Pons (tissue), 1 donor: Measurements from ENCODE around the gene SAMD11.
A peak's percentile ranks its signal among the peaks of the same experiment; 100 is the strongest.

Source experiments
- DNase-seq: peaks from one replicate; pipeline ENCODE4 v3.0.0-alpha.2; 2016; ENCODE audit warnings: low spot score

Gene SAMD11

DNA sequence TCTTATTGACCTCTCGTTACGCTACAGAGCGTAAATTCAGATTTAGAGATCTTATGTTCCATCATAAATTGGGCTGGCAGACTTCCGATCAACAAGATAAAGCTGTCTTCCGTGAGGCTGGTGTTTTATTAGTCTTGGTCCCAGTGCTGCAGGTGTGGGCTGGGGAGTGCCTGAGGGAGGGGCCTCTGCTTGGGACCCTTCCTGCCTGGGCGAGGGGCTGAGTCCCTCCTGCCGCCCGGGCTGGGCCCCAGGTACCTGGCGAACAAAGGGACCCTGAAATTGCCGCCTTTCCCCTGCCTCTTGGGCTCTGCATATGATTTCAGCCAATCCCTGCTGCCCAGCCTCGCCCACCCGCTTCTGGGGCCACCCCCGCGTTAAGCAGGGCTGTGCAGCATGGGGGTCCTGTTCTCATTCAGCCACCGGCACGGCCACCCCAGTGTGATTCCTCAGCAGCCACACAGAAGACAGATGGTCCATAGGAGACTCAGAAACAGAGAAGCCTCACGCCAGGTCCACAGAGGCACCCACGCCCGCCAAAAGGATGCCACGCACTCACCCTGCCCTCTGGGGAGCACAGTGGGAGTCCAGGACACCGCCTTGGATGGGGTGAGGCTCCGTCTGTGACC lies 6.1 kb upstream of the SAMD11 start:
- no peak for DNase-seq

DNA sequence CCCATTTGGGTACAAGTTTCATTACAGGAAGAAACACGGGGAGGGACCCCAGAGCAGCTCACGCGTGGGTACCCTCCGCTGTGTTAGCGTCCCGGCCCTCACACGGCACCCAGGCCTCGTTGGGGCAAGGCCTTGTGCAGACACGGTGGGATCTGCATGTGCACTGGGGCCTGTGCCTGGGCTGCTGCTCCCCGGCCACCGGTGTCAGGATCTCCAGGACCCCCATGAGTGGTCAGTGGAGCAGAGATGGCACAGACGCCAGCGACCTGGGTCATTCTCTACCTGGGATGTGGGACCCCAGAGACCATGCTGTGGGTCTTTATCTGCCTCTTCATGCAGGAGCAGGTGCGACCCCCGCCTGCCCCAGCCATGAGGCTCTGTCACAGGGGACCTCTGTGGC lies 5.4 kb upstream of the SAMD11 start:
- no peak for DNase-seq

- no peak for DNase-seq
Measured at GRCh38 chr1:918843-919242, 4.9 kb upstream of the SAMD11 start.

GRCh38 chr1:919271-919872 lies 4.4 kb upstream of the SAMD11 start:
- no peak for DNase-seq

- DNase-seq: no peak
Measured at GRCh38 chr1:920010-920409, 3.7 kb upstream of the SAMD11 start.

DNA sequence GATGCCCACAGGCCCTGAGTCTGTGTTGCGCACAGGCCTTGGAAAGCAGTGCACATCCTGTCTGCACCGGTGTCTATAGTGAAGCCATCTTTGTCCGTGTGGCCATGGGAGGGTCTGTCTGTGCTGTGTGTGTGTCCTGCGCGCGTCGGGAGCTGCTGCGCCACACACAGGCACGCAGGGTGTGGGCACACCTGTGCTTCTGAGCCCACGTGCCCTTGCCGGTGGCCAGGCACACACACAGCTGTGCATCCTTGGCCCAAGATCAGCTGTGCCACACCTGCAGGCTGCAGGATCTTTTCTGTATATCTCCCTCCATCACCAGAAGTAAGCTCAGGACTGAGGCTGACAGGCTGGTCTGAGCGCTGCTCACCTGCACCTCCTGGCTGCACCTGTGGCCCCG lies 3.2 kb upstream of the SAMD11 start:
- DNase-seq: no peak

DNA sequence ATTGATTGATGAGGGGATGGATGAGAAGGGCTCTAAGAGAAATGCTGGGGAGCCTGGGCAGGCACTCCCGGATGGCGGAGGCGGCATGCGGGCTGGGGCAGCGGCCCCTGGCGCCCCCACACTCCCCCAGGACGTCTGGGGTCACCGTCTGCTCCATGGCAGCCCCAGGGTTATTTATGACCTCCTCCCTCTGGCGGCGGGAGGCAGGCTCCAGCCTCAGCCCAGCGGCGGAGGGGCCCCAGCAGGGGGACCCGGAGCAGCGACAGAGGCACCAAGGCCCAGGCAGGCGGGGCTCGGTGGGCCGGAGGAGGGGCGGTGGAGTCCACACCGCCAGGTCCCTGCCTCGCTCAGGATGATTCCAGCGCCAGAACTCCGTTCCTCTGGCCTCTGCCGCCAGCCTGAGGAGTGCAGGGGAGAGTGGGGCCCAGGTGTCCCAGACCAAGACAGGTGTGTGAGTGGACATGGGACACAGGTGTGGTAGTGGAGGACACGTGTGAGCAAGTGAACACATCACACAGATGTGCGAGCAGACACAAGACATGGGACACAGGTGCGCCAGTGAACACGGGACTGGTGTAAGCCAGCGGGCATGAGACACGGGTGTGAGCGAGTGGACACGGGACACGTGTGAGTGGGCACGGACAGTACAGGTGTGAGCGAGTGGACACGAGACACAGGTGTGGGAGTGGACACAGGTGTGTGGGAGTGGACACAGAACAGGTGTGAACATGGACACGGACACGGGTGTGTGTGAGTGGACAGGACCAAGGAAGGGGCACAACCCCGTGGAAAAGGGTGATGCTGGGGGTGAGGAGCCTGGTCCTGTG lies 2.5 kb upstream of the SAMD11 start:
- DNase-seq: peak; percentile 51

GRCh38 chr1:923991-924655 lies 400 bp downstream of the SAMD11 start:
- no peak for DNase-seq

- DNase-seq: no peak
Measured at GRCh38 chr1:924656-925560, 1.2 kb downstream of the SAMD11 start.

- no peak for DNase-seq
Measured at GRCh38 chr1:925561-926421, 2.1 kb downstream of the SAMD11 start.

DNA sequence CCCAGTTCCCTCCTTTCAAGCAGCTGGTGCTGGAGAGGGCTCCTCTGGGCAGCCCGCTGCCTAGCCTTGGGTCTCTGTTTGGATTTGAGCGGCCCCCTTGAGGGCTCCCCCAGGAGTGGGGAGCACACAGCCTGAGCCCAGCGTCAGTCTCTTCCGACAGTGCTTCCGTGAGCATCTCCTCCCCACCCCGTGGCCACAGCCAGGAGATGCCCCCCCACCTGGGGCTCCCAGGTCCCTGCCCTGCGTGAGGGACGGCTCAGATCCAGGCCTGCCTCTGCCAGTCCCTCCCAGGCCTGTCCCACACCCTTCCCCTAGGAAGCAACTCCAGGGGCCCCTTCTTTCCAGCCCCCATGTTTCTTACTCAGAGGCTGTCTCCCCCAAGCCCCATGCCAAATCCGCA lies 3.5 kb downstream of the SAMD11 start:
- DNase-seq: no peak

DNA sequence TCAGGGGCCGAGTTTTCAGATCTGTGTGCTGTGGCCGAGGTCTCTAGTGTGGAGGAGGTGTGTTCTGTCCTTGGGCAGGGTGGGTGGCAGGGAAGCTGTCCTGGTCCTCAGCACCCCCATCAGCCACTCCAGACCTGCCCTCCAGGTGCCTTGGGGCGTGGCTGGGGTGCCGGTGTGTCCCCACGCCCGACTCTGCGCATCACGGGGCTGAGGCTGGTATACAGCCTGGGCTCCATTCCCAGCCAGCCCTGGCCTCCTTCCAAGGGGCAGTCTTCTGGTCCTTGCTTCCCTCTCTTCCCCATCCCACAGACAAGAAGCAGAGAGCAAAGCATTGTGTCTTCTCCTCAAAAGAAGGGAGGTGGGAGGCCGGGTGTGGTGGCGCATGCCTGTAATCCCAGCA lies 4.0 kb downstream of the SAMD11 start:
- no peak for DNase-seq

GRCh38 chr1:928825-929661 lies 5.3 kb downstream of the SAMD11 start:
- DNase-seq: no peak

DNA sequence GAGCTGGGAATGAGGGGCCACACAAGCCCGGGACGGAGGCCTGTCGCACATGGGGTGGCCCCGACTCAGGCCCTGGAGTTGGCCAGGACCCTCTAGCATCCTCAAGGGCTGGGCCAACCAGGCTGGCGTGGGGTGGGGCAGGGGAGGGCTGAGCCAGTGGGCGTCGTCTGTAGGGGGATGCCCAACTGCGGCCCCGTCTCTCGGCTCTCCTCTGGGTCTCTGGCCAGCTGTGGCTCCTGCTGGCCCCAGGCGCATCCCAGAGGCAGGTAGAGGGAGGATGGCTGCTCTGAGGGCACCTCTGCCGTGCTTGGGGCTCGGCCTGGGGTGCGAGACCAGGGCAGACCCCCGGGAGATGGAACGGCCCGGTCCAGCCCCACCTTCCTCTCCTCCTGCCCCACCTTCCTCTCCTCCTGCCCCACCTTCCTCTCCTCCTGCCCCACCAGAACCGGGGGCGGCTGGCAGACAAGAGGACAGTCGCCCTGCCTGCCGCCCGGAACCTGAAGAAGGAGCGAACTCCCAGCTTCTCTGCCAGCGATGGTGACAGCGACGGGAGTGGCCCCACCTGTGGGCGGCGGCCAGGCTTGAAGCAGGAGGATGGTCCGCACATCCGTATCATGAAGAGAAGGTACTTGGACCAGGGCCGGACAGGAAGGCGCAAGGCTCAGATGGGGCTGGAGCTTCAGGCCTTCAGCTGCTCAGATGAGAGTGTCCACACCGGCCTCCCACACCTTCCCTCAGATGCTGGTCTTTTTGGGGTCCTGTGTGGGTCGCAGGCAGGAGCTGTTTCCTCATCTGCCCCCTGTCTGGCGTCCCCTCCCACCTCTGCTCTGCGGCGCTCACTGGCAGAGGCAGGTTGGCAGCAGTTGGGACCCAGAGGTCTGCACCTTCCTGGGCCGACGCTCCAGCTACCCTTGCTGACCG lies 6.2 kb downstream of the SAMD11 start:
- no peak for DNase-seq

- DNase-seq: no peak
Measured at GRCh38 chr1:930633-931138, 7.0 kb downstream of the SAMD11 start.

- DNase-seq: no peak
Measured at GRCh38 chr1:931380-932172, 7.9 kb downstream of the SAMD11 start.

GRCh38 chr1:932173-932510 lies 8.4 kb downstream of the SAMD11 start:
- no peak for DNase-seq
